ENCODE data around the gene RPS6KA2. TPM values are rescaled to one million over a fixed set of nuclear protein-coding genes. Genes with fewer than 3 reads are reported as not detected.
"Not testable (repeated sequence)": the region's sequence is repeated elsewhere in the genome, so short reads cannot be mapped to it uniquely, and the experiment has no call there.

RPS6KA2 gene
- total RNA-seq, 4 donors from 2014 or later, result 22.7 to 55.9 (median 40.6) TPM

GRCh38 chr6:166386111-166386510, 240.9 kb downstream of the RPS6KA2 start:
- intact Hi-C loops (cut with DNase I; ENCODE audit: low total_unique reads), result no loop called here
- H3K4me3 ChIP-seq (ENCODE audit: low read depth, poor library complexity, severe bottlenecking), result no peak overlapping the region
- TF ChIP-seq CTCF (IDR thresholded peaks at IDR 0.05) (no peak), POLR2A (IDR thresholded peaks at IDR 0.05) (no peak)
- WGBS, 2 donors, result 92 to 96% methylated on average over 9 of the region's 9 CpGs
- no peak for DNase-seq (ENCODE audit: low spot score in 2 of 2)

DNA sequence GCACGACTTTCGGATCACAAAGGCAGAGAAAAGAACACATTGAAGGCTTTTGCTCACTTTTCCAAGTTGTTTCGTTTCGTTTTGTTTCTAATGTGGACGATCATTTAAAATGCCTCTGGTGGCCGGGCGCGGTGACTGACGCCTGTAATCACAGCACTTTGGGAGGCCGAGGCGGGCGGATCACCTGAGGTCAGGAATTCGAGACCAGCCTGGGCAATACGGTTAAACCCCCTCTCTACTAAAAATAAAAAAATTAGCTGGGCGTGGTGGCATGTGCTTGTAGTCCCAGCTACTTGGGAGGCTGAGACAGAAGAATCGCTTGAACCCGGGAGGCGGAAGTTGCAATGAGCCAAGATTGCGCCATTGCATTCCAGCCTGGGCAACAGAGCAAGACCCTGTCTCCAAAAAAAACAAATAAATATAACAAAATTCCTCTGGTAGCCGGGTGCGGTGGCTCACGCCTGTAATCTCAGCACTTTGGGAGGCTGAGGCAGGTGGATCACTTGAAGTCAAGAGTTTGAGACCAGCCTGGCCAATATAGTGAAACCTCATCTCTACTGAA, 243.2 kb downstream of the RPS6KA2 start:
- intact Hi-C loops (cut with DNase I; ENCODE audit: low total_unique reads); DNase-seq (ENCODE audit: low spot score in 2 of 2): not testable (repeated sequence)
- H3K4me3 ChIP-seq (ENCODE audit: low read depth, poor library complexity, severe bottlenecking), result peak overlapping the region; percentile 94
- WGBS, 2 donors, result 12 to 13% methylated on average over 22 of the region's 22 CpGs

GRCh38 chr6:166382933-166383801, 243.9 kb downstream of the RPS6KA2 start, which contains the start of gene MPC1:
MPC1 (minus strand) TSS chr6:166382940; CDS start chr6:166382876, 64 bp downstream.
- peak; percentile 93 to 99 for DNase-seq (ENCODE audit: low spot score in 2 of 2)
- intact Hi-C loops (cut with DNase I; ENCODE audit: low total_unique reads), result no loop called here
- WGBS, 2 donors, result 0 to 1% methylated on average over 26 to 63 of the region's 94 CpGs
- H3K4me3 ChIP-seq (ENCODE audit: low read depth, poor library complexity, severe bottlenecking), result peak within 1 kb of the TSS; percentile 94
- TF ChIP-seq POLR2A (IDR thresholded peaks at IDR 0.05), result peak in 1 of 2 donors; percentile 19
- TF ChIP-seq CTCF (IDR thresholded peaks at IDR 0.05), result no peak

GRCh38 chr6:166382500-166382932, 244.5 kb downstream of the RPS6KA2 start:
- intact Hi-C loops (cut with DNase I; ENCODE audit: low total_unique reads), result no loop called here

GRCh38 chr6:166381733-166382499, 245.1 kb downstream of the RPS6KA2 start:
- WGBS, 2 donors, result 0 to 1% methylated on average over 22 to 31 of the region's 49 CpGs
- intact Hi-C loops (cut with DNase I; ENCODE audit: low total_unique reads), result no loop called here
- peak overlapping the region; percentile 94 for H3K4me3 ChIP-seq (ENCODE audit: low read depth, poor library complexity, severe bottlenecking)
- DNase-seq (ENCODE audit: low spot score in 2 of 2), result peak; percentile 54 to 94
- peak in 1 of 3 donors; percentile 76 for TF ChIP-seq CTCF (IDR thresholded peaks at IDR 0.05)
- no peak for TF ChIP-seq POLR2A (IDR thresholded peaks at IDR 0.05)

More at GRCh38 chr6:166382500-166382932, 244.5 kb downstream of the RPS6KA2 start:
- 0% methylated on average over 3 to 18 of the region's 46 CpGs for WGBS, 2 donors
- TF ChIP-seq CTCF (IDR thresholded peaks at IDR 0.05) (no peak), POLR2A (IDR thresholded peaks at IDR 0.05) (no peak)
- no peak for DNase-seq (ENCODE audit: low spot score in 2 of 2)
- peak overlapping the region; percentile 94 for H3K4me3 ChIP-seq (ENCODE audit: low read depth, poor library complexity, severe bottlenecking)

DNA sequence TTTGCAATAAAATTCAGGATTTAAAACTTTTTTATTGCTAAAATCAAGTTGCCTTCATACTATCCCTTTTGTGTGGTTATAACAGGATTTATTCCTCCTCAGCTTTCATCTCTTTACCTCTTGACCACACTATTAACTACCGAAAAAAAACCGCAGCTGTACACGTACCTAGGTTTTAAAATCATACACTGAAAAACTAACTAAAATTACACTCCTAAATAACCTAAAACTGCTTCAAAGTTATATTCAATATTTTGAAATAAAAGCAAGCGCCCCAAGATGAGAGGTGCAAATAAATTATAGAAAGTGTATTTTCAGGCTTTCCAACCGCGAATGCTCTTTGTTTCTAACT, 245.7 kb downstream of the RPS6KA2 start:
- TF ChIP-seq POLR2A (IDR thresholded peaks at IDR 0.05) (no peak), CTCF (IDR thresholded peaks at IDR 0.05) (no peak)
- no peak for DNase-seq (ENCODE audit: low spot score in 2 of 2)
- WGBS, 2 donors, result 31 to 37% methylated on average over 6 of the region's 6 CpGs
- H3K4me3 ChIP-seq (ENCODE audit: low read depth, poor library complexity, severe bottlenecking), result no peak overlapping the region
- intact Hi-C loops (cut with DNase I; ENCODE audit: low total_unique reads), result no loop called here
